Activated CD4-positive, alpha-beta T cell treated with anti-CD3 and anti-CD28 coated beads for 36 hours (primary cell): ENCODE data around the gene PLPPR3. TPM values are rescaled to one million over a fixed set of nuclear protein-coding genes. Genes with fewer than 3 reads are reported as not detected.
"Not testable (repeated sequence)": the region's sequence is repeated elsewhere in the genome, so short reads cannot be mapped to it uniquely, and the experiment has no call there.

ENCODE experiments used
- ATAC-seq: fragments of 200-7000 bp; cut with Tn5 transposase; one replicate; pipeline ENCODE4 v1.10.0; 2021; ENCODE audit warnings: mild to moderate bottlenecking, moderate library complexity
- CTCF ChIA-PET: fragments of 350-600 bp; sonication (Branson Sonifier 250); formaldehyde crosslinking; loops from one replicate; lab custom pipeline; 2021; ENCODE audit warnings: antibody characterized with exemption; lab: Charles Lee
- POLR2A ChIA-PET: fragments of 350-600 bp; sonication (Branson Sonifier 250); formaldehyde crosslinking; loops from one replicate; lab custom pipeline; 2021; ENCODE audit warnings: antibody characterized with exemption, inconsistent platforms; lab: Charles Lee
- DNase-seq: peaks from one replicate; pipeline ENCODE4 v3.0.0-alpha.2; 2020
- H3K27ac Mint-ChIP-seq: one replicate; pipeline ENCODE4 v1.8.0; 2021; ENCODE audit warnings: mixed read lengths
- H3K27me3 Mint-ChIP-seq: one replicate; pipeline ENCODE4 v1.8.0; 2021; ENCODE audit warnings: mixed read lengths
- H3K36me3 Mint-ChIP-seq: one replicate; pipeline ENCODE4 v1.8.0; 2021; ENCODE audit warnings: low read depth, mixed read lengths
- H3K4me1 Mint-ChIP-seq: one replicate; pipeline ENCODE4 v1.8.0; 2021; ENCODE audit warnings: mixed read lengths
- H3K4me3 Mint-ChIP-seq: one replicate; pipeline ENCODE4 v1.8.0; 2021; ENCODE audit warnings: mild to moderate bottlenecking, moderate library complexity, mixed read lengths
- H3K9me3 Mint-ChIP-seq: one replicate; pipeline ENCODE4 v1.8.0; 2021; ENCODE audit warnings: low read depth, mixed read lengths
- intact Hi-C, 2 experiments: fragments of 100-400 bp; cut with DNase I in 1 of 2; cut with micrococcal nuclease in 1 of 2; formaldehyde crosslinking; loops; one replicate each; pipeline versions ENCODE4 v1.14.2 to v1.15.1; 2022 to 2024; cut with DNase I, micrococcal nuclease
- total RNA-seq, 2 experiments: library from RNA; stranded (reverse); gene quantifications; one replicate each; pipeline ENCODE4 v1.2.3, GENCODE V29; 2021

Gene PLPPR3
- total RNA-seq, 2 experiments from 2014 or later, result not detected

DNA sequence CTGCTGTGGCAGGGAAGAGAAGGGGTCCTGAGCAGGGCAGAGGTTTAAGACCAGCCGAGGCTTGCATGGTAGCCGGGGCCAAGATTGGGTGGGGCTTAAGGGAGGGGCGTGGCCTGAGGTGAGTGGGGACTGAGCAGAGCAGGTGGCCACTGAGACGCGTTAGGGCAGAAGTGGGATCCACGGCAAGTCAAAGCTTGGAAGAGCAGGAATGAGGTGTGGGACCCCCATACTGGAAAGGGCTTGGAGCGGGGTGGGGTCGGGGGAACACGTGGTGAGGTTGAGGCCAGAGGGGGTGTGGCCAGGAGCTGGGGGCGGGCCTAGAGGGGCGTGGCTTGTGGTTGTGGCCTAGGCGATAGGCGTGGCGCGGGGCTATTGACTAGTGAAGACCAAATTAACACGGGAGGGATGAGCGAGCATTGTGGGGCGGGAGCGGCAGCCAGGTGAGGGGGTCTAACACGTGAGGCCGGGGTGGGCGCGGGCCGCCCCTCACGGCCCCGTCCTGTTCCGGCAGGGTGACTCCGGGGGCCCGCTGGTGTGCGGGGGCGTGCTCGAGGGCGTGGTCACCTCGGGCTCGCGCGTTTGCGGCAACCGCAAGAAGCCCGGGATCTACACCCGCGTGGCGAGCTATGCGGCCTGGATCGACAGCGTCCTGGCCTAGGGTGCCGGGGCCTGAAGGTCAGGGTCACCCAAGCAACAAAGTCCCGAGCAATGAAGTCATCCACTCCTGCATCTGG lies 41.0 kb upstream of the PLPPR3 start:
- POLR2A ChIA-PET, result interaction anchor here (1.0 kb wide), 1 partner anchor 10 kb away, joined by 3 read pairs; no protein-coding TSS in a partner anchor
- Mint-ChIP-seq H3K27ac (no peak overlapping the region), H3K27me3 (peaks cover 11% of the 10 kb centered on the region), H3K9me3 (no peaks in the 10 kb centered on the region), H3K36me3 (no peaks in the 10 kb centered on the region), H3K4me1 (peaks cover 13% of the 10 kb centered on the region), H3K4me3 (peak overlapping the region; percentile 40)
- CTCF ChIA-PET, result interaction anchor here (0.9 to 2.1 kb wide), 8 partner anchors 30 to 180 kb away, joined by 4 to 21 read pairs (median 6); partner anchors contain the start of genes MED16, RNU6-9 and WDR18
- DNase-seq (peak; percentile 90), ATAC-seq (peak; percentile 56)
- intact Hi-C loops, result loop anchor here (1.0 to 2.0 kb wide), 15 partner anchors 11 to 378 kb away; partner anchors contain the start of genes ATP5F1D (in 1 of the 2), MED16 (in 1 of the 2), POLRMT (in 1 of the 2) and PTBP1 (in 1 of the 2)

DNA sequence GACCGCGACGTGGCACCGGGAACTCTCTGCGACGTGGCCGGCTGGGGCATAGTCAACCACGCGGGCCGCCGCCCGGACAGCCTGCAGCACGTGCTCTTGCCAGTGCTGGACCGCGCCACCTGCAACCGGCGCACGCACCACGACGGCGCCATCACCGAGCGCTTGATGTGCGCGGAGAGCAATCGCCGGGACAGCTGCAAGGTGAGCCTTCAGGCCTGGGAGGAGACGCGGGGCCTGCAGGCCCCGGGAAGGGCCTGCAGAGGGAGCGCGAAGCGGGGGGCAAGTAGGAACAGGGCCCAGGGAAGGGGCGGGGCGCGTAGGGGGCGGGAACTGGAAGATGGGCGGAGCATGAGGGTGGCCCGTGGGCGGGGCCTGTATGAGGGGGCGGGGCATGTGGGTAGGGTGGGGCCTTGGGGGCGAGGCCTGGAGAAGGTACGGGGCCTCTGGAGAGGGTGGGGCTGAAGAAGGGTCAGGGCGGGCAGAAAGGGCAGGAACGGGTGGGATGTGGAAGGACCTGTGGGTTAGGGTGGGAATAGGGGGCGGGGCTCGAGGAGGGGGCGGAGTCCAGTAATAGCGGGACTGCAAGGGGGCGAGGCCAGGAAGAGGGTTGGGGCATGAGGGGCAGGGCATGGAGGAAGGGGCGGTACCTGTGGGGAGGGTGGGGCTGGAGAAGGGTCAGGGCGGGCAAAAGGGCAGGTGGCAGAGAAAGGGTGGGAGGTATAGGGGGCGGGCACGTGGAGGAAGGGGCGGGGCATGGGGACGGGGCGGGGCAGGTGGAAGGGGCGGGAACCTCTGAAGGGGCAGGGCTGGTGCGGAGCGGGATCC lies 40.2 kb upstream of the PLPPR3 start:
- no peaks in the 10 kb centered on the region for H3K36me3 Mint-ChIP-seq
- POLR2A ChIA-PET, result no interaction called here
- H3K4me3 Mint-ChIP-seq, result peak overlapping the region; percentile 40
- peaks cover 13% of the 10 kb centered on the region for H3K4me1 Mint-ChIP-seq
- H3K27me3 Mint-ChIP-seq, result peaks cover 13% of the 10 kb centered on the region
- no peak overlapping the region for H3K27ac Mint-ChIP-seq
- DNase-seq, result peak; percentile 87
- ATAC-seq, result peak; percentile 61
- intact Hi-C loops, result loop anchor here (1.0 to 2.0 kb wide), 15 partner anchors 11 to 379 kb away; partner anchors contain the start of genes ATP5F1D (in 1 of the 2), MED16 (in 1 of the 2), POLRMT (in 1 of the 2) and PTBP1 (in 1 of the 2)
- CTCF ChIA-PET, result interaction anchor here (2.1 kb wide), 1 partner anchor 121 kb away, joined by 21 read pairs; the partner anchor contains the start of gene WDR18
- H3K9me3 Mint-ChIP-seq, result no peaks in the 10 kb centered on the region

DNA sequence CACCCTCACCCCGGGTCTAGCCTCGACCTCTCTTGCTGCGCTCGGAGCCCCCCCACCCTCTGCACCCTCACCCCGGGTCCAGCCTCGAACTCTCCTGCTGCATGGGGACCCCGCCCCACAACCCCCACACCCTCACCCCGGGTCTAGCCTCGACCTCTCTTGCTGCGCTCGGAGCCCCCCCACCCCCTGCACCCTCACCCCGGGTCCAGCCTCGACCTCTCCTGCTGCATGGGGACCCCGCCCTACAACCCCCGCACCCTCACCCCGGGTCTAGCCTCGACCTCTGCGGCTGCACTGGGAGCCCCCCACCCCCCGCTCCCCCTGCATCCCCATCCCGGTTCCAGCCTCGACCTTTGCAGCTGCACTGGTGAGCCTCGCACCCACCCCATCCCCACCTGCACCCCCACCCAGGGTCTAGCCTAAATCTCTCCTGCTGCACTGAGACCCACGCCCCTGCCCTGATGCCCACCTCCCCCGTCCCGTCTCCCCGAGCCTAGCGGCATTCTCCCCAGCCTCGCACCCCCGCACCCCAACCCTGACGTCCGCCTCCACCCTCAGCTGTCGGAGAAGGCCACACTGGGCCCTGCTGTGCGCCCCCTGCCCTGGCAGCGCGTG lies 39.5 kb upstream of the PLPPR3 start:
- ATAC-seq, result no peak
- POLR2A ChIA-PET, result no interaction called here
- Mint-ChIP-seq H3K36me3 (no peaks in the 10 kb centered on the region), H3K27me3 (peaks cover 13% of the 10 kb centered on the region), H3K27ac (no peak overlapping the region), H3K9me3 (no peaks in the 10 kb centered on the region), H3K4me3 (no peak overlapping the region), H3K4me1 (peaks cover 13% of the 10 kb centered on the region)
- CTCF ChIA-PET, result interaction anchor here (1.3 kb wide), 1 partner anchor 62 kb away, joined by 4 read pairs; no protein-coding TSS in a partner anchor
- DNase-seq, result no peak
- intact Hi-C loops, result no loop called here

DNA sequence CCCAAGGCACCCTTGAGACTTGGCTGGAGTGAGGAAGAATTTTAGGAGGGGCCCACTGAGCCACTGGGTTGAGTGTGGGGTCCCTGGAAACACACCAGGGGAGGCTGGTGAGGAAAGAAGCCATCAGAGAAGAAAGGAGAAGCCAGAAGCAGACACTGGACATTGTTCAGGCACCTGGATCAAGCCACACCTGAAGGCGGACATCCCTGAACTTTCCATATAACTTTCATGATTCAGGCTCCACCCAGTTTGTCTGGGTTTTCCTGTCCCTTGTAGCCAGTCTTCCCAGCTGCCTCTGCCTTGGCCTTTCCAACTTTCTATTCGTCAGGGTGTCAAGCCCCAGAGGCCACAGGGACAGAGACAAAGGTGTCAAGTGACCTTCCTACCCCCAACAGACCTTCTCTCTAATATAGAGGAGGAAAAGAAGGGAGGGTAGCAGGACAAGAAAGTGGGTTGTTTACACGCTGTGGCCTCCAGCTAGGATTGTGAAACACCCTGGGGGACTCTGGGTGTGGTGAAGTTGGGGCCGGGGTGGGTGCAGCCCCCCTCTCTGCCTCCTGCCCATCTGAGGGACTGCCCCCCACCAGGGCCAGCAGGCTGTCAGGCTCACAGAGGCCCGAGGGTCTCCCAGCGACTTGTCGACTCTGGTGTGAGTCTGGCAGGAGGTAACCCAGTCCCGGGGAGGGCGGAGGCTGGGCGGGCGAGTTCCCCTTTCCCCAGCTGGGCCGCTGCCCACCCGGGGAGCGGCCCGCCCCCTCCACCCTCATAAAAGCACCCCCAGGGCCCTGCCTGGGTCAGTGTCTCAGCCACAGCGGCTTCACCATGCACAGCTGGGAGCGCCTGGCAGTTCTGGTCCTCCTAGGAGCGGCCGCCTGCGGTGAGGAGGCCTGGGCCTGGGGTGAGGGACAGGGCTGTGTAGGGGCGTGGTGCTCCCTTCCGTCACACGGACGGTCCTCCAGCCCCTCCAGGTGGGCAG lies 37.4 kb upstream of the PLPPR3 start, which contains the start of gene CFD:
CFD (plus strand) TSS at position 797 of the 976 bp plus-strand sequence; CDS start at position 823, 26 bp downstream.
- no peak for DNase-seq
- intact Hi-C loops, result loop anchor here in 1 of 2 experiments (10.0 kb wide), 1 partner anchor 84 kb away; no protein-coding TSS in a partner anchor
- Mint-ChIP-seq H3K4me1 (peaks cover 13% of the 10 kb centered on the region), H3K9me3 (no peaks in the 10 kb centered on the region), H3K36me3 (no peaks in the 10 kb centered on the region), H3K27me3 (peaks cover 13% of the 10 kb centered on the region), H3K27ac (no peak within 1 kb of the TSS), H3K4me3 (no peak within 1 kb of the TSS)
- no peak for ATAC-seq
- CTCF ChIA-PET, result no interaction called here
- POLR2A ChIA-PET, result no interaction called here

DNA sequence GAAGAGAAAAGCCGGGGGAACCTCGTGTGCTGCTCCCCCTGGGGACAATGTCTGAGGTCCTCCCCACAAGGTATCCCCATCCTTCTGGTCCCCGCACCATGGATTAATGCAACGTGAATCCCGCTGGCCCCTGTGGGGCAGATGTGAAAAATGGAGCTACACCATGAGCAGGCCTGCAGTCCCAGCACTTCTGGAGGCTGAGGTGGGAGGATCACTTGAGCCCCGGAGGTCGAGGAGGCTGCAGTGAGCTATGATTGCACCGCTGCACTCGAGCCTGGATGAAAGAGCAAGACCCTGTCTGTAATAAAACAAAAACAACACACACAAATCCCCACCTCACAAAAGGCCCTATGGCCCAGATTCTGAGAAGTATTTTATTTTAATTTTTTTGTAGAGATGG lies 36.5 kb upstream of the PLPPR3 start:
- Mint-ChIP-seq H3K4me3 (no peak overlapping the region), H3K27ac (no peak overlapping the region), H3K27me3 (peaks cover 13% of the 10 kb centered on the region), H3K4me1 (peaks cover 8% of the 10 kb centered on the region), H3K36me3 (no peaks in the 10 kb centered on the region), H3K9me3 (no peaks in the 10 kb centered on the region)
- ATAC-seq (no peak), DNase-seq (no peak)
- intact Hi-C loops, result loop anchor here in 1 of 2 experiments (10.0 kb wide), 1 partner anchor 83 kb away; no protein-coding TSS in a partner anchor
- ChIA-PET CTCF (interaction anchor here (0.8 kb wide), 1 partner anchor 126 kb away, joined by 3 read pairs; the partner anchor contains the start of gene WDR18), POLR2A (interaction anchor here (0.7 kb wide), 1 partner anchor 20 kb away, joined by 5 read pairs; no protein-coding TSS in a partner anchor)

DNA sequence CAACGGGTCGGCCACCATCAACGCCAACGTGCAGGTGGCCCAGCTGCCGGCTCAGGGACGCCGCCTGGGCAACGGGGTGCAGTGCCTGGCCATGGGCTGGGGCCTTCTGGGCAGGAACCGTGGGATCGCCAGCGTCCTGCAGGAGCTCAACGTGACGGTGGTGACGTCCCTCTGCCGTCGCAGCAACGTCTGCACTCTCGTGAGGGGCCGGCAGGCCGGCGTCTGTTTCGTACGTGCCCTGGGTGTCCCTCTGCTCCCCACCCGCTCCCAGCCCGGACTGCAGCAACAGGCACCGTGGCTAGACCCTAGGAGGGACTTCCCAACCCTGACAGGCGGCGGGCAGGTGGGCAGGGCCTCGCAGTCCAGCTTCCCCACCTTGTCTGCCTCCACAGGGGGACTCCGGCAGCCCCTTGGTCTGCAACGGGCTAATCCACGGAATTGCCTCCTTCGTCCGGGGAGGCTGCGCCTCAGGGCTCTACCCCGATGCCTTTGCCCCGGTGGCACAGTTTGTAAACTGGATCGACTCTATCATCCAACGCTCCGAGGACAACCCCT lies 33.9 kb upstream of the PLPPR3 start:
- Mint-ChIP-seq H3K36me3 (no peaks in the 10 kb centered on the region), H3K4me3 (no peak overlapping the region), H3K27ac (no peak overlapping the region), H3K4me1 (no peaks in the 10 kb centered on the region), H3K9me3 (no peaks in the 10 kb centered on the region), H3K27me3 (peaks cover 10% of the 10 kb centered on the region)
- CTCF ChIA-PET, result interaction anchor here (1.0 kb wide), 1 partner anchor 92 kb away, joined by 3 read pairs; no protein-coding TSS in a partner anchor
- intact Hi-C loops, result loop anchor here in 1 of 2 experiments (10.0 kb wide), 1 partner anchor 81 kb away; no protein-coding TSS in a partner anchor
- ATAC-seq, result no peak
- POLR2A ChIA-PET, result no interaction called here
- DNase-seq, result no peak

DNA sequence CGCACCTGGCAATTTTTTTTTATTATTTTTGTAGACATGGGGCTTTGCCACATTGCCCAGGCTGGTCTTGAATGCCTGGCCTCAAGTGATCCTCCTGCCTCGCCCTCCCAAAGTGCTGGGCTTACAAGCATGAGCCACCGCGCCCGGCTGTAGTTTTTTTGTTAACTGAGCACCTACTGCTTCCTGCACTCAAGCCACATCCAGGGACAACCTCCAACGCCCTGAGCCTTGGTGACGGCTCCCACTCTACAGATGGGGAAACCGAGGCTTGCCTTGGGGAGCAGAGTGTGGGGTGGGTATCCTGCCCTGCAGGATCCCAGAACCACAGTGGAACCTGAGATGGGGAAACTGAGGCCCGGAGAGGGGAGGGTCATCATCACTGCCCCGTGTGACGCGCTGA lies 33.4 kb upstream of the PLPPR3 start:
- CTCF ChIA-PET, result interaction anchor here (1.0 kb wide), 1 partner anchor 92 kb away, joined by 3 read pairs; no protein-coding TSS in a partner anchor
- Mint-ChIP-seq H3K36me3 (no peaks in the 10 kb centered on the region), H3K4me3 (no peak overlapping the region), H3K27me3 (peaks cover 11% of the 10 kb centered on the region), H3K9me3 (no peaks in the 10 kb centered on the region), H3K27ac (no peak overlapping the region), H3K4me1 (no peaks in the 10 kb centered on the region)
- intact Hi-C loops, result loop anchor here in 1 of 2 experiments (10.0 kb wide), 1 partner anchor 80 kb away; no protein-coding TSS in a partner anchor
- POLR2A ChIA-PET, result no interaction called here
- no peak for DNase-seq
- no peak for ATAC-seq

DNA sequence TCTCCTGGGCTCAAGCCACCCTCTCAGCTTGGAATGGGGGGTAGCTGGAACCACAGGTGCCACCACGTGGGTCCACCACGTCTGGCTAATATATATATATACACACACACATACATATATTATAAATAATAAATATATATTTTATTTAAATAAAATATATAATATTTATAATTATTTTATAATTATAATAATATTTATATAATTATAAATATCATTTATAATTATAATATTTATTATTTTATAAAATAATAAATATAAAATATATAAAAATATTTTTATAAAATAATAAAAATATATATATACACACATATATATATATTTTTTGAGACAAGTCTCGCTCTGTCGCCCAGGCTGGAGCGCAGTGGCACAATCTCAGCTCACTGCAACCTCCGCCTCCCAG lies 32.8 kb upstream of the PLPPR3 start:
- no peak for DNase-seq
- Mint-ChIP-seq H3K4me1 (no peaks in the 10 kb centered on the region), H3K4me3 (no peak overlapping the region), H3K9me3 (no peaks in the 10 kb centered on the region), H3K36me3 (no peaks in the 10 kb centered on the region), H3K27me3 (peaks cover 11% of the 10 kb centered on the region), H3K27ac (no peak overlapping the region)
- intact Hi-C loops, result loop anchor here in 1 of 2 experiments (10.0 kb wide), 1 partner anchor 80 kb away; no protein-coding TSS in a partner anchor
- ChIA-PET POLR2A (no interaction called here), CTCF (interaction anchor here (0.7 kb wide), 1 partner anchor 31 kb away, joined by 3 read pairs; no protein-coding TSS in a partner anchor)
- no peak for ATAC-seq

DNA sequence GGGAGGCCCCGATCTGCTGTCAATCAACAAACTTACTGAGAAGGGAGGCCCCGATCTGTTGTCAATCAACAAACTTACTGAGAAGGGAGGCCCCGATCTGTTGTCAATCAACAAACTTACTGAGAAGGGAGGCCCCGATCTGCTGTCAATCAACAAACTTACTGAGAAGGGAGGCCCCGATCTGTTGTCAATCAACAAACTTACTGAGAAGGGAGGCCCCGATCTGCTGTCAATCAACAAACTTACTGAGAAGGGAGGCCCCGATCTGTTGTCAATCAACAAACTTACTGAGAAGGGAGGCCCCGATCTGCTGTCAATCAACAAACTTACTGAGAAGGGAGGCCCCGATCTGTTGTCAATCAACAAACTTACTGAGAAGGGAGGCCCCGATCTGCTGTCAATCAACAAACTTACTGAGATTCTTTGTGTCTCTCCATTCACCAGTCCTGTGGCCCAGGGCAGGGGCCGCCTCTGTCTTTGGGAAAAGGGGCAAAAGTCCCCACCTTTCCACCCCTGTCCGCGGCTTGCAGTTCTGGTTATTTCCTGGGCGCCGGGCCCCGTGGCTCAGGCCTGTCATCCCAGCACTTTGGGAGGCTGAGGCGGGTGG lies 32.0 kb upstream of the PLPPR3 start:
- CTCF ChIA-PET, result interaction anchor here (0.7 kb wide), 1 partner anchor 30 kb away, joined by 3 read pairs; no protein-coding TSS in a partner anchor
- H3K4me3 Mint-ChIP-seq, H3K27ac Mint-ChIP-seq, H3K9me3 Mint-ChIP-seq, H3K4me1 Mint-ChIP-seq, POLR2A ChIA-PET, DNase-seq, H3K36me3 Mint-ChIP-seq, ATAC-seq: not testable (repeated sequence)
- H3K27me3 Mint-ChIP-seq, result peaks cover 13% of the 10 kb centered on the region
- intact Hi-C loops, result loop anchor here in 1 of 2 experiments (10.0 kb wide), 1 partner anchor 79 kb away; no protein-coding TSS in a partner anchor
